WI38 (cell line): ENCODE results near the gene PELI2.

Experiments
- H3K4me3 ChIP-seq: 2 replicates; pipeline ENCODE4 v1.5.1; 2011; ENCODE audit warnings: low read depth, mild to moderate bottlenecking, control low read depth, low read length
- TF ChIP-seq, protein P1 (sequence below): IDR thresholded peaks from 2 replicates; pipeline ENCODE4 v1.5.1; 2012; ENCODE audit warnings: low read depth, mild to moderate bottlenecking, control low read depth, low read length

PELI2 gene

DNA sequence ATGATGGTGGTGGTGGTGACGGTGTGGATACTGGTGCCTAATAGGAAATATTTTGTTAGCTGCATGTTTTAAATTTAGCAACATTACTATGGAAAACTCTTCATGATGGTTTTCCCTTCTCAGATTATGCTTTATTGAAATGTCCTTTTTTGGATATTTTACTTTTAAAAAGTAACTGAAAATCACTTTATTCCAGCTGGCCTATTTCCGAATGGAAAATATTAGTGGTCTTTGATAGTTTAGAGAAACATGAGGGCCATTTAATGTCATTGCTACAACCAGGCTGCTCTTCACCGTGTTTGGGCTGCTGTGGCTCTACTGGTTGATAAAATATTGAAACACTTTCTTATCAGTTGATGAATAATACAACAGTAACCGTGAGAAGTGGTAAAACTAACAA is 64.2 kb downstream of the PELI2 start:
- TF ChIP-seq, protein P1, sequence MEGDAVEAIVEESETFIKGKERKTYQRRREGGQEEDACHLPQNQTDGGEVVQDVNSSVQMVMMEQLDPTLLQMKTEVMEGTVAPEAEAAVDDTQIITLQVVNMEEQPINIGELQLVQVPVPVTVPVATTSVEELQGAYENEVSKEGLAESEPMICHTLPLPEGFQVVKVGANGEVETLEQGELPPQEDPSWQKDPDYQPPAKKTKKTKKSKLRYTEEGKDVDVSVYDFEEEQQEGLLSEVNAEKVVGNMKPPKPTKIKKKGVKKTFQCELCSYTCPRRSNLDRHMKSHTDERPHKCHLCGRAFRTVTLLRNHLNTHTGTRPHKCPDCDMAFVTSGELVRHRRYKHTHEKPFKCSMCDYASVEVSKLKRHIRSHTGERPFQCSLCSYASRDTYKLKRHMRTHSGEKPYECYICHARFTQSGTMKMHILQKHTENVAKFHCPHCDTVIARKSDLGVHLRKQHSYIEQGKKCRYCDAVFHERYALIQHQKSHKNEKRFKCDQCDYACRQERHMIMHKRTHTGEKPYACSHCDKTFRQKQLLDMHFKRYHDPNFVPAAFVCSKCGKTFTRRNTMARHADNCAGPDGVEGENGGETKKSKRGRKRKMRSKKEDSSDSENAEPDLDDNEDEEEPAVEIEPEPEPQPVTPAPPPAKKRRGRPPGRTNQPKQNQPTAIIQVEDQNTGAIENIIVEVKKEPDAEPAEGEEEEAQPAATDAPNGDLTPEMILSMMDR = no peak
- no peak overlapping the region for H3K4me3 ChIP-seq

DNA sequence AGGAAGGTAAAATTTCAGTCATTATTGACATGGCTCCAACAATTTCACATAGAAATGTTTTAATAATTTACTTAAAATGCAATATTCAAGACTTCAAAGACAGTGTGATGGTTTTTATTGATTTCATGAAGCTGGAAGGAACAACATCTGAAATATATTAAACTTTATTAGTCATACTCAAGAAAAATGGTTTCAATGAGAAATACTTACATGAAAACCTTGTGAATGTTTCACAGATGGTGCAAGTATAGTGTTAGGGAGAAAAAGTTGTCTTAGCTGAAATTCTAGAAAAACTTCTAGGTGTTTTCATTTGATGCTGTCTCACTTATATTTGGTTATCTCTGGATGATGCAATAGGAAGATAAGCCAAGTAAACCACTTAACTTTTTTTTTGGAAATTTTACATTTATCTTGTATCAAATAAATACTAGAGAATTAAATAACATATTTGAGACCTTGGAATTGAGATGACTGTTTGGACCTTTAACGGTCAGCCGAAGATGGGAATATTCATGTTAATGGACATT is 65.5 kb downstream of the PELI2 start:
- H3K4me3 ChIP-seq = no peak overlapping the region
- TF ChIP-seq, protein P1 = no peak

DNA sequence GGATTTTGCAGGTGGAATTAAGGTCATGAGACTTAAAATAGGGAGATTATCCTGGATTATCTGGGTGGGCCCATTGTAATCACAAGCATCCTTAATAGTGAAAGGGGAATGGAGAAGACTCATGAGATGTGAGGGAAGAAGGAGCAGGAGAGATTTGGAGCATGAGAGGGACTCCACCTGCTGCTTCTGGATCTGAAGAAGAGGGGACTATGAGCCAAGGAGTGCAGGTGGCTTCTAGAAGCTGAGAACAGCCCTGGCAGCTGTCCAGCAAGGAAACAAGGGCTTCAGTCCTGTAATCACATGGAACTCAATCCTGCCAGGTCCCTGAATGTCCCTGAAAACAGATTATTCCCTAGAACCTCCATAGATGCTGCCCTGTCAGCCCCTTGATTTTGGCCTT is 67.8 kb downstream of the PELI2 start:
- H3K4me3 ChIP-seq = no peak overlapping the region
- TF ChIP-seq, protein P1 = no peak

DNA sequence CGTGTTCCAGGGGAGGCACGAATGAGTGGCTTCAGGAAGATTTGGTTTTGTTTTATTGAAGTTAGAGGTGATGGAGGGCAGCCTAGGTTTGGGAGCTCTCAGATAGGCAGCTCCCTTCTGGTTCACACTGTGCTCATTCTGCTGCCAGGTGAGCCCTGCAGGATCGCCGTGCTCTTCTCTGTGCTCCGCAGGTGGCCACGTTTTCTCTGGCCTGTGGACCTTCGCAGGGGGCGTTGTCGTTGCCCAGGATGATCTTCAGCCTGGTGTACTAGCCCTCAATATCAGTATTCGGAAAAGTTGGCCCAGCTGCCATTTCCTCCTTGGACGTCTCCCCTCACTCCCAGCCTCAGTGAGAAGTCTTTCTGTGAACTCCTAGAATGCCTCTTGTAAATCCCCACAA is 69.5 kb downstream of the PELI2 start:
- H3K4me3 ChIP-seq = no peak overlapping the region
- TF ChIP-seq, protein P1 = no peak

DNA sequence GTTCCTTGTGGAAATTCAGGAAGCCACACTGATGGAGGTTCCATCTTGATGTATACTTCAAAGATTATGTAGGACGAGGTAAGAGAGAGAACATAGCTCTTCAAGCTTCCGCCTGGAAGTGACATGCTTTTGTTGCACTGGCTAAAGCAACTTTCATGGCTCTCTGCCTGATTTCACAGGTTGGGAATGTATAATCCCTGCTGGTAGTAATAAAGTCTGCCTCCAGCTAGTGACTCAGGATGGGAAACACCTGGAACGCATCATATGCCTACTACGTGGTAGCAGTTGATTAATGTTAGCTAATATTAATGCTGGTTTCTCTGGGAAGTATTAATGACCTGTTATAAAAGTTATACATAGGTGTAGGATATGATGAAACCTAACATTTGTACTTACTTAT is 71.1 kb downstream of the PELI2 start:
- no peak overlapping the region for H3K4me3 ChIP-seq
- TF ChIP-seq, protein P1 = no peak

DNA sequence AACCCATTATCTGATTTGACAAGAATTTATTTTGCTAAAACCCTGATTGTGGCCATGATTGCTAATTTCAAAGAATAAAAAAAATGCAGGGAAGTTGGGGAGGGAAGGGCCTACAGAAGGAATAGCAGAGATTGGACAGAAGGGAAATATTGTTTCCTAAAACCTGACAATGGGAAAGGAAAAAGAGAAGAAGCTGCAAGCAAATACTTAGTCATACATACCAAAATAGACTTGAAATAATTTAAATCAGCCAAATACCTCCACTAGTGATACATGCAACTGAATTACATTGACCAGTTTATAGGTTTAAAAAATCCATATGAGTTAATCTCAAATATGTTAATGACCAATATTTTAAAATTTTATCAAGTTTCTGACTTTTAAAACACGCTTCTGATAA is 75.1 kb downstream of the PELI2 start:
- H3K4me3 ChIP-seq = no peak overlapping the region
- TF ChIP-seq, protein P1 = no peak

DNA sequence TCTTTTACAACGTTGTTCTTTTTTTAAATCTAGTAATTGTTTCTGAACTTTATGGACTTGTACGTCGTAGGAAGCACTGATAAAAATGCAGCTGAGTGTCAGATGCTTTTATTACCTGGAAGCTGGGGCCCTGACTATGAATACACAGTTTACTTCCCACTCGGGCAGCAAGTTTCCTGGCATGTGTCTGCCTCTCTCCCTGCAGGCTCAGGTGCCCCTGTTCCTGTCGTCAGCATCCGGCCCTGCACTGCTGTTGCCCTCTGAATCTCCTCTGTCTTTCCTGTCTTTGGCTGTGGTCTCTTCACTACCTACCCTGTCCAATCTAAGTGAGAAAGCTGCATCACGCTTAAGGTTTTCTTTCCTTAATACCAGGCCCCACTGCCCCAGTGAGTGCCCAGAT is 75.8 kb downstream of the PELI2 start:
- no peak overlapping the region for H3K4me3 ChIP-seq

More for the DNA sequence above, 75.8 kb downstream of the PELI2 start:
- TF ChIP-seq, protein P1 = no peak
